ENCODE data around the gene KCNN2. TPM values are rescaled to one million over a fixed set of nuclear protein-coding genes. Genes with fewer than 3 reads are reported as not detected.

The KCNN2 gene
- total RNA-seq, 1 donor, result under 0.01 TPM

DNA sequence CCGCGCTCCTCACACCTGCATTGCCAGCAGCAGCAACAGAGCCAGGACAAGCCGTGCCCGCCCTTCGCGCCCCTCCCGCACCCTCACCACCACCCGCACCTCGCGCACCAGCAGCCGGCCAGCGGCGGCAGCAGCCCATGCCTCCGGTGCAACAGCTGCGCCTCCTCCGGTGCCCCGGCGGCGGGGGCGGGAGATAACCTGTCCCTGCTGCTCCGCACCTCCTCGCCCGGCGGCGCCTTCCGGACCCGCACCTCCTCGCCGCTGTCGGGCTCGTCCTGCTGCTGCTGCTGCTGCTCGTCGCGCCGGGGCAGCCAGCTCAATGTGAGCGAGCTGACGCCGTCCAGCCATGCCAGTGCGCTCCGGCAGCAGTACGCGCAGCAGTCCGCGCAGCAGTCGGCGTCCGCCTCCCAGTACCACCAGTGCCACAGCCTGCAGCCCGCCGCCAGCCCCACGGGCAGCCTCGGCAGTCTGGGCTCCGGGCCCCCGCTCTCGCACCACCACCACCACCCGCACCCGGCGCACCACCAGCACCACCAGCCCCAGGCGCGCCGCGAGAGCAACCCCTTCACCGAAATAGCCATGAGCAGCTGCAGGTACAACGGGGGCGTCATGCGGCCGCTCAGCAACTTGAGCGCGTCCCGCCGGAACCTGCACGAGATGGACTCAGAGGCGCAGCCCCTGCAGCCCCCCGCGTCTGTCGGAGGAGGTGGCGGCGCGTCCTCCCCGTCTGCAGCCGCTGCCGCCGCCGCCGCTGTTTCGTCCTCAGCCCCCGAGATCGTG, 517 bp downstream of the KCNN2 start:
- DNase-seq (ENCODE audit: low read depth in 2 of 3, low spot score in 2 of 3), result no peak

DNA sequence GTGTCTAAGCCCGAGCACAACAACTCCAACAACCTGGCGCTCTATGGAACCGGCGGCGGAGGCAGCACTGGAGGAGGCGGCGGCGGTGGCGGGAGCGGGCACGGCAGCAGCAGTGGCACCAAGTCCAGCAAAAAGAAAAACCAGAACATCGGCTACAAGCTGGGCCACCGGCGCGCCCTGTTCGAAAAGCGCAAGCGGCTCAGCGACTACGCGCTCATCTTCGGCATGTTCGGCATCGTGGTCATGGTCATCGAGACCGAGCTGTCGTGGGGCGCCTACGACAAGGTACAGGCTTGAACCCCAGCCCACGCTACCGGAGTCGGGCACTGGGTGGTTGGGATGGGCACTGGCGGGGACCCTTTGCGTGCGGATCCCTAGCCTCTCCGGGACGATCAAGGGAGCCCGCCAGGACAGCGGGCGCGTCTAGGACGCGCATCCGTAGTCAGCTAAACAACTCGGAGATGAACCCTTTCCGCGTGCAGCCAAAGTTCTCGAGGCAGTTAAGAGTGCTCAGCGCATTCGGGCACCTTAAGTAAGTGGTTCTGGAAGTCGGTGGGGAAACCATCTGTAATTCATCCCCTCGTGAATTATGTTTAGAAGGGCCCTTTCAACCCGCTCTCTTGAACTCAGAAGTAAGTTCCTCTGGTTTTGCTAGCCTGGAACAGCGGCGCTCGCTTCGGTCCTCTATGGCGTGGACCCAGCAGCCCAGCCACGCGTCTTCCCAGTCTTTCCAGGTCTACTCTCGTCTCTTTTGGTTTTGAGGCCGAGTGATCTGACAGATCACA, 1.3 kb downstream of the KCNN2 start:
- DNase-seq (ENCODE audit: low read depth in 2 of 3, low spot score in 2 of 3), result no peak

DNA sequence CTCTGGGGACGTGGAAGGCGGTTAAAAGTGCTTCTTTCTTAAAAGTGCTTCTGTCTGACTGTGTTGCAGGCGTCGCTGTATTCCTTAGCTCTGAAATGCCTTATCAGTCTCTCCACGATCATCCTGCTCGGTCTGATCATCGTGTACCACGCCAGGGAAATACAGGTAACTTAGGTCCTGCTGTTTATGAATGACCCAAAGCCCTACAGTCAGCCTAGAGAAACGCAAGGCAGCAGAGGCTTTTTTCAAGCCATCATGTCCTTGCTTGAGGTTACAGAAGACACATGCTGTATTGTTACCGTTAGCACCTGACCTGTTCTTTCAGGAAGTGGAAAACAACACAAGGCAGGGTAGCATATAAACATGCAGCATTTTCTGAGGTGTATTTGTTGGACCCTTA, 2.0 kb downstream of the KCNN2 start:
- DNase-seq (ENCODE audit: low read depth in 2 of 3, low spot score in 2 of 3), result no peak

DNA sequence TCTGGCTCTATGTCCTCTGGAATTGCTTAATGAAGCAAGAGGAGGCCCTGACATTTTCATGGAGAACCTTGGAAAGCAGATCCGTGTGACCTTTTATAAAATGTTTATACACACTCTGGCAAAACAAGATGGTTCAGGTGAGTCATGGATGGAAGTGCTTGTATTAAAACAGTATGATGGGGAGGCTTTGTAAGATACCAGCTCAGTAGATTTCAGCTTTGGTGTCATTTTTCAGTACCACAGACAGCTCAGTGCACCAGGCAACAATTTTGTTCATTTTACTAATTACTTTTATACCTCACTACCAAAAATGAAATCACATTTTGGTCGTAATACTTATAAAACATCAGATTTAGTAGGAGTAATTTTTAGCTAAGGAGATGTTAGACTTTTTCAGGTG, 5.2 kb downstream of the KCNN2 start:
- no peak for DNase-seq (ENCODE audit: low read depth in 2 of 3, low spot score in 2 of 3)

DNA sequence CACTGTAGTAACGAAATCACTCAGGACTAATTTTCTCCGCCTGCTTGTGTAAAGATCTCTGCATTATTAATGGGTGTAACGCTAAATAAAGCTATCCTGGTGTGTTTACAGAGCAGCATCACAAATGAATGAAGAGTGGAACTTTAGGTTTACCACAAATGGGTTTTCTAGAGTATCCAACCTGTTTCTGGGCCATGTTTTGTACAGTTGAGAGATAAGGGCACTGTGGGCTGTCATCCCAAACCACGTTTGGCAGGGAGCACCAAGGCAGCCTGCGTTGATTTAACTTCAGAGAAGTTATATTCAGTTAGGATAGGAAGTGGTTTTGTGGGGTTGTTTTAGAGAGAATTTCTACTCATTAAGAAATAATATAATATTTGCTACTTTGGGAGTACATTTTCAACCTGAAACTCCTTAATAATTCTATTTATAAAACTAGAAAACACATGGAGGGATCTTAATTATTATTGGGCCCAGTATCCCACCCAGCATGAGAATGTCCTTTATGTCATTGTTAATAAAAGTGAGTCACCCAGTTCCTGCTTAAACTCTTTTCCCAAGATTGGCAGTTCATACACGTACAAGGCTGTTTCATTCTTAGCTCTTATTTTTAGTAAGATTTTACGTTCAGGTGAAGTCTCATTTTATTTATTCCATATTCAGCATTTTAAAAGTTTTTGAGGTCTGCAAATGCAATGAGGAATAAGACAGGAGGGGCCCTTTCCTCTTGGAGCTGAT, 8.0 kb downstream of the KCNN2 start:
- DNase-seq (ENCODE audit: low read depth in 2 of 3, low spot score in 2 of 3), result no peak

DNA sequence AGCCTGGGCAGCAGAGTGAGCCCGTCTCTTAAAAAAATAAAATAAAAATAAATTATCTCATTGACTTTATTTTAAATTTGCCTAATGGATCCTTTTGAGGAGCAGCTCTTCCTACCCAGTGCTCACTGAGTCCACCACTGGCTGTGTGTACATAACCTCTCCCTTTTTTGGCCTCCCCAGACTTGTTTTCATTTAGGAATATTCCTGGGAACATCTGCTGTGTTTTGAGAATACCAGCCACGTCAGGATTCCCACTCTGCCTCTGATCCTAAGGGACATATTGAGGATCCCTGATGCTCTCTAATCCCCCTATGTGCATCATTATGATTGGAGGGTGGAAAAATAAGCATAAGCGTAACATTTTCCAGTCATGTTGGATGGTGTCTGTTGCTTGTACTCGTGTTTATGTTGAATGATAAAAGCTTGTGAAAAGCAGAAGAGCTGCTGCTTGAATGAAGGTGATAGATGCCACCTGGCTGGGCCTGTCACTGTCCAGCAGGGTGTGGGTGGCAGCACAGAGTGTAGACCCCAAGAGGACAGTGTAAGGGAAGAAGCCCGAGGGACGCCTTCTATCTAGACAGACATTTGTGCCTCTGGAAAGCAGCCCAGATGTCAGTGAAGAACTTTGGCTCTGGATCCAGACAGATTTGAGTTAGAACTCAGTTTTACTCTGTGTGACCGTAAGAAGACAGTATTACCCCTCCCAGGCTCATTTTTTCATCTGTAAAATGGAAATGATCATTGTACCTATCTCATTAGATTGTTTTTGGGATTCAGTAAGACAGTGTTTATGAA, 15.4 kb downstream of the KCNN2 start:
- no peak for DNase-seq (ENCODE audit: low read depth in 2 of 3, low spot score in 2 of 3)

DNA sequence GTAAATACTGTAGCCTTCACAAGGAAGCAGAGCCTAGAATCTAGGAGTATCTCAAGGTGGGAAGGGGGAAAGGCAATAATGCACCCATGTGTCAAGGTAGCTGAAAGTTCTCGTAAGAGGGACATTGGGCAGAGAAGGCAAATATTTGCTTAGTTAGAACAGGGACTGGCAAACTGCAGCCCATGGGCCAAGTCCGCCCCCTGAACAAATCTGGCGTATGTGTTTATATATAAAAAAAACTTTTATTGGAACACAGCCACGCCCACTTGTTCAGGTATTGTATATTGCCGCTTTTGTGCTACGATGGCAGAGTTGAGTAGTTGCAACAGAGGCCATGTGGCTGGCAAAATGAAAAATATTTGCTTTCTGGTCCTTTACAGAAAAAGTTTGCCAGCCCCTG, 16.1 kb downstream of the KCNN2 start:
- no peak for DNase-seq (ENCODE audit: low read depth in 2 of 3, low spot score in 2 of 3)

DNA sequence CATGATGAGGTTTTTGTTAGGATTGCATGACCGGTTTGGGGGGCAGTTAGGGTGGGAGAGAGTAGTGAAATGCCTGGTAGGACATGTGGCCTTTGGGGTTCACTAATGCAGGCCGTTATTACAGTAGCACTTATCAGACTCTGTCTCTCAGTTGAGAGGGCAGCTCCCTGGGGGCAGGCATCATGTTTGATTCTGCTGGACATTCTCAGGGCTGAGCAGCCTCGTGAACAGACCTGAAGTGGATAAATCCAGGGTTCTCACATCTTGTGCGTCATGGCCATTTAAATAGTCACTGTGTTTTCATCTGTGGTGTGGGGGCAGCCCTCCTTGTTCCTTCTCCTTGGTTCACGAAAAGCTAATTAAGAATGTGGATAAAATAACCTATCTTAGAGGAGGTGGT, 18.9 kb downstream of the KCNN2 start:
- DNase-seq (ENCODE audit: low read depth in 2 of 3, low spot score in 2 of 3), result no peak

DNA sequence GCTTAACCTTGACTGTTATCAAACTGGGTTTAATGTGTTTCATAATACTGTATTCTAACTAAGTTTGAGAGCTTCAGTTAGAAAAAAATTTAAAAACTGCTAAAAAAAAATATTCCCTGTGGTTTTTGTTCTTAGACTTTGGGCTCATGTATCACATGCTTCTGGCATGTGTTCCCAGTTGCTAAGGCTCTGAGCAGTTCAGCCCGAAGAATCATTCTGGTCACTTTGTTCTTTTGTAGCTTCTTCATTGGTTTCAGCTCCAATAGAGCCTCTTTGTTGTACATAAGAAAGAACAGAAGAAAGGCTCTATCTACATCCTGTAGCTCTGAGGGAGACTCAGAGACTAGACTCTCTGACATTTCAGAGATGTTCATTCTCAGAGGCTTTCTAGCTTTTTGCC, 25.6 kb downstream of the KCNN2 start:
- no peak for DNase-seq (ENCODE audit: low read depth in 2 of 3, low spot score in 2 of 3)

DNA sequence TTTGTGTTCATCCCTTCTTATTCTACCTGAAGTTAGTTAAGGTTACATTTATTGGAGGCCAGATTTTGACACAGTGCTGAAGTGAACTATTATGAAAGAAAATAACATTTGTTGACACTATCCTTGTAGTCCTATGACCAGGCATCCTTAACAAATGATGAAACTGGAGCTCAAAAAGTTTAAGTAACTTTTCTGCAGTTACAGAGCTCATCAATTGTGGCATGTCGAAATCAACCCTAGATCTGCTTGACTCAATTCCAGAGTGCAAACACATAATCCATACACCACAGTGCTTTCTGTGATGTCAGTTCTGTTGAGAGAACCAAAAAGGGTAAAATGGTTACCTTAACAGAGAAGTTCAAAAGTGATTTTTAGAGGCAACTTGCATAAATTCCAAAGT, 28.6 kb downstream of the KCNN2 start:
- no peak for DNase-seq (ENCODE audit: low read depth in 2 of 3, low spot score in 2 of 3)

DNA sequence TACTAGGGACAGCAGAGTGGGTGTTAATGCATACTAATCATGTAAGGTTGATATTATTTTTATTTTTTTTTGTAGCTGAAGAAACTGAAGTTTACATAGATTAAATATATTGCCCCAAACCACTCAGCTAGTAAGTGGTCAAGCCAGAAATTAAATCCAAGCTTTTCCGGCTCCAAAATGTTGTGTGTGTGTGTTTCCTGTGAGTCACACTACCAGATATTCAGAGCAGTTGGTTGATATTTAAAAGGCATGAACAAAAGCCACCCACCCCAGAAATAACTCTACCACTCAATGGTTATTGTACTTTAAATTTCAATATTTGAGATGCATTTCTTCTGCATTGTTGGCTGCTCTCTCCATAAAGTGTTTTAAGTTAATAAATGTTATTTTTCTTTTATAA, 29.5 kb downstream of the KCNN2 start:
- no peak for DNase-seq (ENCODE audit: low read depth in 2 of 3, low spot score in 2 of 3)

DNA sequence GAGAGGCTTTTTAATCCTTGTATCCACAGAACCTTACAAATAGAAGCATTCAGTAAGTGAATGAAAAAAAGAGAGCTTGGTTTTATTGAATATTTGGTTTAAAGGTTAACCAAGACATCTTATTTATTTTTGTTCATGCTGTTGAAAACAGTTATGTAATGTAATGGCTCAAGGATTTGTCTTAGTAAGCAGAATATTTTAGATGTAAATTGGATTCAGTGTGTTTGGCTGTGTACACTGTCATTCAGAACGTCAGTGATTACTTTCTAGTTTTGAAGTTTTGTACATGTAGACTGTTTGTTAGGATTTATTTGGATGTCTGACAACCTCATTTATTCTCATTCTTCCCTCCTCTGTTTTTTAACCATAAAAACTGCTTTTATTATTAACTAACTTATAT, 31.3 kb downstream of the KCNN2 start:
- no peak for DNase-seq (ENCODE audit: low read depth in 2 of 3, low spot score in 2 of 3)

DNA sequence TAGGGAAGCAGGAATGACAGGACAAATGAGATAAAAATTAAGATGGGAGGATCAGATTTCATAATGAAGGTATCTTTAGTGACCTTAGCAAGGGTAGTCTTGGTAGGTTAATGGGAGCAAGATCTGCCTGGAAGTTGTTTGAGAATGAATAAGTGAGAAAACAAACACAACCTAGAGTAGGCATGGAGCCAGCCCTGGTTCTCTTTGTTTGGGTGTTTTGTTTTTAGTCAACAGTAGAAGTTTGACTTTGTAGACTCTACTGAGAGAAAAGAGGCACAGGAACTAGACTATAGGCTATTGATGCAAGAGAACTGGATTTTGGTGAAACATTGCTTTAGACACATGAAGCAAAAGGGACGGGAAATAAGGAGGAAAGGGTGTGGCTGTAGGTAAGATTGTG, 40.3 kb downstream of the KCNN2 start:
- no peak for DNase-seq (ENCODE audit: low read depth in 2 of 3, low spot score in 2 of 3)

DNA sequence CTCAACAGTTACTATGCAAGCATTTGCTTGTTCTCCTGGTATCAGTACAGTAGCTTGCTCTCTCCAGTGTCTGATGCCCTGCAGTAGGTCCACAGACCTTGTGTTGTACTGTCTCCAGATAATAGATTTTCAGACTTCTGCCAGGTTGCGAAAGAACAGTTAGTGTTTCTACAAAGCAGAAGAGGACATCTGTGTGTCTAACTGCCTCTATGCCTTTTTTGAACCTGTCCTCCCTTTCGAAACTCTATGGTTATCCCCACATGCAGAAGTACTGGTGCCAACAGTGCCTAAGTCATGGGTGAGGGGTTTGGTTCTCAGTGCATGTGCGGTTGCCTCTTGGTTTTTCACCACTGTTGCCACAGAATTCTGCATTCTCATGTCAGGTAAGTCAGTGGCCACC, 45.9 kb downstream of the KCNN2 start:
- no peak for DNase-seq (ENCODE audit: low read depth in 2 of 3, low spot score in 2 of 3)

DNA sequence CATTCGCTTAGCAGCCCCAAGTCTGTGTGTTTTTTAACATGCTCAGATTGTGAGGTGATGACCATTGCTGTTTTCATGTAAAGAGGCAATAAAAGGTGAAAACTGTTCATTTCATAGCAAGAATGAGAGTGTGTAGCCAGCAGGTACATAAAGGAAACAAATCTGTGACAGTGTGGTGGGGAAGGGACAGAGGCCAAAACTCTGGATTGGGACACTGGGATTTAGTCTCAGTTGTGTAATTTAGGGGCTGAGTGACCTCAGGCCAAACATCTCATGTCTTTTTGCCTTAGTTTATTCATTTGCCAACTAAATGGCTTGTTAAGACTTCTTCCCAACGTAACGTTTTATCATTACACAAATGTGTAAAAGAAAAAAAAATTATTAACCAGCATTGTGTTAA, 47.0 kb downstream of the KCNN2 start:
- no peak for DNase-seq (ENCODE audit: low read depth in 2 of 3, low spot score in 2 of 3)

DNA sequence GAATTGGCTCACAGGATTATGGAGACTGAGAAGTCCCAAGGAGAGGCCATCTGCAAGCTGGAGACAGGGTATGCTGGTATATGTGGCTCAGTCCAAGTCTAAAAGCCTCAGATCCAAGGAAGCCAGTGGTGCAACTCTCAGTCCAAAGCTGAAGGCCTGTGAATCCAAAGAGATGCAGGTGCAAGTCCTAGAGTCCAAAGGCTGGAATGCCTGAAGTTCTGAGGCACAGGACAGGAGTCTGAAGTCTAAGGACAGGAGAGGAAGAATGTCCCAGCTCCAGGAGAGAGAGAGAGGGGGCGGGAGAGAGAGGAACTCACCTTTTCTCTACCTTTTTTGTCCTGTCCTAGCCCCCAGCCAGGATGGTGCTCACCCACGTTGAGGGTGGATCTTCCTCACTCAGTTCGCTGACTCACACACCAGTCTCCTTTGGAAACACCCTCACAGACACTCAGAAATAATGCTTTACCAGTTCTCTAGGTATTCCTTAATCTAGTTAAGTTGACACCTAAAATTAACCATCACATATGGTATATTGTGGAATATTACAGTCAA, 49.6 kb downstream of the KCNN2 start:
- DNase-seq (ENCODE audit: low read depth in 2 of 3, low spot score in 2 of 3), result no peak

DNA sequence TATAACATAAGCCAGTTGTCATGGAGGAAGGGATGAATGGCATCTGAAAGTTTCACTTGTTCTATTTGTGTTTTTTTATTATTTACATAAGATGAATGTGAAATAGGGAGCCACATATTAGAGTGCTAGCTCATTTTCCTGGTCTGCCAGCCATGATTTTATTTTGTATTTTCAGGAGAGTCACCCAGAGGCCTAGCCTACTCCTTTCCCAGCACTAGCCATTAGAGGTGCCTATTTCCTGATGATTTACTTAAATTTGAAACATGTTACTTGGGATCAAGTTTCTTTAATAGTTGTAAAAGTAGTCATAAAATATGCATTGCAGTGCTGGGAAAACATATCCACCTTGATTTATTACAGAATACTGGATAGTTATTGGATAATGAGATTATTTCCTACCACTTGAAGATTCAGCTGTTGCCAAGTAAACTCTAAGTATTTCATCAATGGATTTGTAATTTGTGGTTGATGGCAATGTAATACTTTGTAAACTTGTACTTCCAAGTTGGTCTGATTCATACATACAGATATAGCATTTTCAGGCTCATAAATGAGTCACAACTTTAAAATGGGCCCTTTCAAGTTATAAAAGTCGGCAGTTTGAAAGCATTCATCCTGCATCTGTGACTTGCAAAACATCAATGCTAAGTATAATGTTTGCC, 50.8 kb downstream of the KCNN2 start:
- no peak for DNase-seq (ENCODE audit: low read depth in 2 of 3, low spot score in 2 of 3)

DNA sequence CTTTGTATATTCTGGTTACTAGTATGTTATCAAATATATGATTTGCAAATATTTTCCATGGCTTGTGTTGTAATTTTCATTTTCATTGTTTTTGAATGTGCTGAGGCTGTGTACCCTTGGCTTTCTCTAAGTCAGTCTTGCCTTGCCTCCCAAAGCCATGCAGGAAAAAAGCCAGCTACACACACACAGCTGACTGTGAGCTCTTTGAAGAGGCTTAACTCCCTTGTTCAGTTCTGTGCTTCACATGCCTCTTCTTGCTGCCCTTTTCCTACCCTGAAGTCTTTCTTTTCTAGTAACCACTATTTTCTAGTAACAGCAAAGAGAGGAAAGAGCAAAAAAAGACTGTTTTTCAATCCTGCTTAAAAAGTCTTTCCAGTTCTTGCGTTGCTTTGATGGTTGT, 53.9 kb downstream of the KCNN2 start:
- no peak for DNase-seq (ENCODE audit: low read depth in 2 of 3, low spot score in 2 of 3)

DNA sequence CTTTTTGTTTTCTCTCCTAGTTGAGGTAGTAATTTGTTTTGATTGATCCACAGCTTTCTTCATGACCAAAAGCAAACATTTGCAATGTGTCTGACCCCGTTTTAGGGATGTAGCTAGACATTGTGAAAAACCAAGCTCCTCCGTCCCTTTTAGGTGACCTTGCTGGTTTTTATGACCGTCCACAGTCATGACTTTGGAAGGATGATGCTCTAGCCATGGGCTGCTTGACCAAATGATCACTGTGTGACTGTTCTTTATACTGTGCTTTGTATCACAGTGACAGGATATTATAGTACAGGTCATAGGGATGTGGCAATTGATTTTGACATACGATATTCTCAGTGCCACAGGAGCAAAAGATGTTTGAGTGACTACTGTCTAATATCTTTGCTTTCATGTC, 54.4 kb downstream of the KCNN2 start:
- no peak for DNase-seq (ENCODE audit: low read depth in 2 of 3, low spot score in 2 of 3)

DNA sequence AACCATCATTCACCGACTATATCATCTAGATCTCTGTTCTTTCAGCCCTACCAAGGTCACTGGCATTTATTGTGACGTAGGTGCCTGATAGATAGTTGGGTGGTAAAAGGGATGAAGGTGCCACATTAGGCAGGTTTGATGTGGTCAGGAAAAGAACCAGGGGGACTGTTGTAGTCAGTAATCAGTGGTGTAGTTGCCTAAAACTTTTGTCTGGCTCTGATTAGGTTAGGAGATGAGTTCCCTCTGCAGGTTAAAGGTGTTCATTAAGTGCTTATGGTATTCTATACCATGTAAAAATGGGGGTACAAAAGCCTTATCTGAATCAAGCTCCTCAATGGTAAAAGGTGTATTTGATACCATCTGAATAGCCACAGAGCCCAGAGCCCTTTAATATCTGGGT, 55.6 kb downstream of the KCNN2 start:
- DNase-seq (ENCODE audit: low read depth in 2 of 3, low spot score in 2 of 3), result no peak
